Measurements from ENCODE around the gene MTERF1.
A peak's percentile ranks its signal among the peaks of the same experiment; 100 is the strongest.

MTERF1 gene, protein sequence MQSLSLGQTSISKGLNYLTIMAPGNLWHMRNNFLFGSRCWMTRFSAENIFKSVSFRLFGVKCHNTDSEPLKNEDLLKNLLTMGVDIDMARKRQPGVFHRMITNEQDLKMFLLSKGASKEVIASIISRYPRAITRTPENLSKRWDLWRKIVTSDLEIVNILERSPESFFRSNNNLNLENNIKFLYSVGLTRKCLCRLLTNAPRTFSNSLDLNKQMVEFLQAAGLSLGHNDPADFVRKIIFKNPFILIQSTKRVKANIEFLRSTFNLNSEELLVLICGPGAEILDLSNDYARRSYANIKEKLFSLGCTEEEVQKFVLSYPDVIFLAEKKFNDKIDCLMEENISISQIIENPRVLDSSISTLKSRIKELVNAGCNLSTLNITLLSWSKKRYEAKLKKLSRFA

DNA sequence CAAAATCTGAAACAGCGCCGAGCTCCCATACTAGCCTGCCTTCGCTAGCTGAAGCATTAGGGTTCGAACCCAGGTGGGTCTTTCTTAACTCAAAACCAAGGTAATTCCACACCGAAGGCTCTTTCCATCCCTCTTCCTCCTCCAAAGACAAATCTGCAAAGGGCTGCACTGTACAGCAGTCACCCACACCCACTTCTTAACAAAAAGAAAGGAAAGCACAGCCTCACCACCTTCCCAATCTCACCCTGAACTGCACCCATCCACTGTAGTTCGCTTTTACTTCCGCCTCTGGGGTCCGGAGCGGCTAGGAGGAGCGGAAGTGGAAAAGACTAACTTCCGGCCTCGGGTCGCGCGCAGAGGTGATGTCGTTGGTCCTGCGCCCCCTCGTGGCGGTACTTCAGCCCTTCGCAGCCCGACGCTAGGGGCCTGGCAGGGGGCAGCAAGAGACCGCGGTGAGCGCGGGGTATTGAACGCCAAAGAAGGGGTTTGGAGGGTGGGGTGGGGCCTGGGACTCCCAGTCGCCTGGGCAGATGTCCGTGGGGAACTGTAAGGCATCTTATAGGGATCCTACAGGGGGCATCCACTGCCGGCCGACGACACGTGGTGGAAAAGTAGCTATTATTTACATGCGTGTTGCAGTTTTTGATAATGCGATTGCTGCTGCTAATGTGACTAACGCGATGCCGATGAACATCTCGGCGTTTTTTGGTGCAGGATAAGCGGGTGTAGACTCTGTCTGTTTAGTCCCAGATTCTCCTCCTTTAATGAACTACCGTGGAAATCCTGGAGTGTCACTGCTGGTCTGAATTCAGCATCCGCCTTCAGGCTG, at the start of gene MTERF1:
MTERF1 (minus strand) TSS at position 290 of the 829 bp plus-strand sequence. CDS start 619 bp downstream, outside the sequence.
- Histone ChIP-seq H3K27me3 (no peaks in the 10 kb centered on the region), H3K36me3 (peaks cover 21% of the 10 kb centered on the region), H3K4me1 (peaks cover 15% of the 10 kb centered on the region), H3K4me3 (peak within 1 kb of the TSS; percentile 86), H4K20me1 (no peaks in the 10 kb centered on the region), H3K4me2 (peak within 1 kb of the TSS; percentile 77), H3K9me3 (0 out of 2 replicates have a peak, but pooled peaks cover 2% of the 10 kb centered on the region), H3K27ac (peak within 1 kb of the TSS; percentile 84), H3K9ac (peak within 1 kb of the TSS; percentile 88)
- TF ChIP-seq Cebpa-rat (IDR thresholded peaks at IDR 0.05): no peak

DNA sequence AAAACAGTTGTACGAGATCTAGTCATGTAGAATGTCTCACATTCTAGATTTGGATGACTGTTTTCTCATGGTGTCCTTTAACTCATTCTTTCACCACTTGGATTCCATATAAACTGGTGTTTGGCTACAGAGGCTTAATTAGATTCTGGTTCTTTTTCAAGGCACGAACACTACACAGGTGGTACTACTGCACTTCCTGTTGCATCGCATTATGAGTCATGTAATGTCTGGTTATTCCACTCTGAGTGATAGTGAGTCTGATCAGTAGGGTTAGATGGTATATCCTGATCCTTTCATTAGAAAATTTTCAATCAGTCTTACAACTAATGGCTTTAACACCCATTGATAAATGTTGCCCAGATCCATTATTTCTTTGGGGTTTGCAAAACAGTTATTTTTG, 49.0 kb upstream of the MTERF1 start:
- Histone ChIP-seq H3K27ac (no peak overlapping the region), H3K4me2 (no peak overlapping the region), H3K27me3 (no peaks in the 10 kb centered on the region), H3K36me3 (no peaks in the 10 kb centered on the region), H3K4me3 (no peak overlapping the region), H4K20me1 (no peaks in the 10 kb centered on the region), H3K9me3 (no peaks in the 10 kb centered on the region), H3K9ac (no peak overlapping the region), H3K4me1 (no peaks in the 10 kb centered on the region)
- TF ChIP-seq Cebpa-rat (IDR thresholded peaks at IDR 0.05): no peak

DNA sequence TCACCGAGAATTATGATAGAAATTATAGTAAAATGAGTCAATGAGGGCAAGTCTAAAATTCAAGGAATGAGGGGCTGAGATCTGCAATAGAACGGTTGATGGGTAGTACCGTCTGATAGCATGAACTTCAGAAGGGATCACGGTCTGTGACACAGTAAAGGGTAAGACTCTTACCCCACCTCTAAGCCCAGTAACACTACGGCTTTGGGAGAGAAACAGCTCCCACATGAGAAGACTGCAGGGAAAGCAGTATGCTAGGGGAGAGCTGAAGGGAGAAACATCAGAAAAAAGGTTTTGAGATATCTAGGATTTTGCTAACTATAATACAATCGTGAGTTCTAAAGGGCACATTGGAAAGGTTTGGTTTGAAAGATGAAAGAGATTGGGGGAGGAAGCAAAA, 47.4 kb upstream of the MTERF1 start:
- H3K4me2 ChIP-seq: no peak overlapping the region
- H3K9me3 ChIP-seq: no peaks in the 10 kb centered on the region
- H3K36me3 ChIP-seq: no peaks in the 10 kb centered on the region
- no peaks in the 10 kb centered on the region for H4K20me1 ChIP-seq
- H3K27me3 ChIP-seq: no peaks in the 10 kb centered on the region
- no peaks in the 10 kb centered on the region for H3K4me1 ChIP-seq
- H3K27ac ChIP-seq: no peak overlapping the region
- TF ChIP-seq Cebpa-rat (IDR thresholded peaks at IDR 0.05): no peak
- no peak overlapping the region for H3K4me3 ChIP-seq
- no peak overlapping the region for H3K9ac ChIP-seq

DNA sequence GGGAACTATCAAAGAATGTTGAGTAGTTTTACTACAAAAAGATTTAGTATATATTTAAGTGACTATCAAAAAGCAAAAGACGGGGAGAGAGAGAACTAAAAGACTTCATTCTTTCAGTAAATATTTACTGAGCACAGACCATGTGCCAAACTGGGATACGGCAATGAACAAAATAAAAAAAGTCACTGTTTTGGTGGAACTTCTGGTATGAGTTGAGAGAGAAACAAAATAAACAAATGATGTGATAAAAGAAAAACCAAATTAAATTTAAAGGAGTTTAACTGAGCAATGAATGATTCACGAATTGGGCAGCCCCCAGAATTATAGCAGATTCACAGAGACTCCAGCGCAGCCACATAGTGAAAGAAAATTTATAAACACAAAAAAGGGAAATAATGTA, 42.4 kb upstream of the MTERF1 start:
- no peak for TF ChIP-seq Cebpa-rat (IDR thresholded peaks at IDR 0.05)

DNA sequence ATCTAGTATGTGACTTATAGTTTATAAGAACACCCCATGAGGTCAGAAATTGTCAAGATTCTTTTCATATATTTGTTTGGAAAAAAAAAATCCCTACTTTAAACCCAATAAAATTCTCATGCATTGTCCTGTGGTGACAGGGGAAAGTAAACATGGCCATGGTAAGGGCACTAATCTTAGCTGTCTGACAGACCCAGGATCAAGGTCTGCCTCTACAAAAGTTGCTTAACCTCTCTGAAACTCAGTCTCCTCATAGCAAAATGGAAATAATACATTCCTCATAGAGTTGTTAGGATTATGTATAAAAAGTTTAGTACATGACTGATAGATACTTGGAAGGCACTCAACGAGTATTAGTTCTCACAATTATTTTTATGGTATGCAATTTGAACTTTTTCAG, 37.9 kb upstream of the MTERF1 start:
- H3K9ac ChIP-seq: no peak overlapping the region
- H3K27ac ChIP-seq: no peak overlapping the region
- no peaks in the 10 kb centered on the region for H3K4me1 ChIP-seq
- H3K36me3 ChIP-seq: no peaks in the 10 kb centered on the region
- no peak overlapping the region for H3K4me2 ChIP-seq
- H4K20me1 ChIP-seq: no peaks in the 10 kb centered on the region
- H3K9me3 ChIP-seq: no peaks in the 10 kb centered on the region
- H3K4me3 ChIP-seq: no peak overlapping the region
- H3K27me3 ChIP-seq: no peaks in the 10 kb centered on the region
- no peak for TF ChIP-seq Cebpa-rat (IDR thresholded peaks at IDR 0.05)

More for the DNA sequence above, 42.4 kb upstream of the MTERF1 start:
- Histone ChIP-seq H3K36me3 (no peaks in the 10 kb centered on the region), H3K27me3 (no peaks in the 10 kb centered on the region), H3K27ac (no peak overlapping the region), H3K9ac (no peak overlapping the region), H3K4me3 (no peak overlapping the region), H4K20me1 (no peaks in the 10 kb centered on the region), H3K4me1 (no peaks in the 10 kb centered on the region), H3K4me2 (no peak overlapping the region), H3K9me3 (no peaks in the 10 kb centered on the region)

DNA sequence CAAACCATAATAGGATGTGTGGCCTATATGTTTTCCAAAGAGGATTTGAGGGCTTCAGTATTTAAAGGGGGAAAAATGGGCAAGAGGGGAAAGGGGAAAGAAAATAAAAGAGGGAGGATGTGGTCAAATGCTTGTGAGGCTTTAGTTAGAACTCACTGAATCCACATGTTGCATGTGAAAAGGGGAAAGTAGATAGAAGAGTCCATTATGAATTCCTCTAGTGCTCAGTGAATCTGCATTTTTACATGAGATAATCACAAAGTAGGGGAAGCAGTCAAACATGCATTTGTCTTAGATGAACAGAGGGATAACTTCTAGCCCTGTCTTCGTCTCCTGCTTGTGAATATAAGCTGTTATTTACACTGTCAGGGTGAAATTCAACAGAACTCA, 35.5 kb upstream of the MTERF1 start:
- Histone ChIP-seq H3K27me3 (no peaks in the 10 kb centered on the region), H3K9me3 (0 out of 2 replicates have a peak, but pooled peaks cover 3% of the 10 kb centered on the region), H3K9ac (no peak overlapping the region), H4K20me1 (no peaks in the 10 kb centered on the region), H3K27ac (no peak overlapping the region), H3K36me3 (no peaks in the 10 kb centered on the region), H3K4me2 (no peak overlapping the region), H3K4me3 (no peak overlapping the region), H3K4me1 (peaks cover 7% of the 10 kb centered on the region; the same call in 1 of the 2 replicates)
- TF ChIP-seq Cebpa-rat (IDR thresholded peaks at IDR 0.05): no peak

DNA sequence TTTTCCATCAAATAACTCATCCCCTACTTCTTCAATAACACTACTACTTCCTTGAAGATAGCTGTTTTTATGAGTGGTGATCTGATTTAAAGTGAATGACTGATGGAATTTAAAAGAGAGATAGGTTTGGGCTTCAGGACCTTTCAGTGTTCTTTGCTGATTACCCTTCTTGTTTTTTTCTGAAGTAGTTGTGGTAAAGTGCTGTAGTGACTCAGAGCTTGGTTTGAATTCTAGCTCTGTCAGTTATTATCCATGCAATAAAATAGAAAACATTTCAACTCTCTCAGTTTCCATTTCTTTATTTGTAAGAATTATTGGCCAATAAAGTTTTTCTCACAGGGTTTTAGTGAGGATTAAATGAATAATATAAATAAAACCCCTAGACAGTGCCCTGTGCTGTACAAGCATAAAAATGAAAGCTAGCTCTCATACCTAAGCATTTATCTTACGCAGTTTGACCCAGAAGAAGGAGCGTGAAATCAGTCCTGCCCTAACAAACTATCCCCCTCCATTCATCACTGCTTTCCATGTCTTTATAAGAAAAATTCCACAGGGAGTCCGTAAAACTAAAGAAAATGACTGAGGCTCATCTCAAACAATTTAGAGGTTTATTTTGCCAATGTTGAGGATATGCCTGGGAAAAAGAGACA, 35.0 kb upstream of the MTERF1 start:
- Histone ChIP-seq H4K20me1 (no peaks in the 10 kb centered on the region), H3K9me3 (0 out of 2 replicates have a peak, but pooled peaks cover 4% of the 10 kb centered on the region), H3K27me3 (no peaks in the 10 kb centered on the region), H3K4me1 (peaks cover 7% of the 10 kb centered on the region; the same call in 1 of the 2 replicates), H3K9ac (no peak overlapping the region), H3K27ac (no peak overlapping the region), H3K36me3 (no peaks in the 10 kb centered on the region), H3K4me3 (no peak overlapping the region), H3K4me2 (no peak overlapping the region)
- TF ChIP-seq Cebpa-rat (IDR thresholded peaks at IDR 0.05): no peak

DNA sequence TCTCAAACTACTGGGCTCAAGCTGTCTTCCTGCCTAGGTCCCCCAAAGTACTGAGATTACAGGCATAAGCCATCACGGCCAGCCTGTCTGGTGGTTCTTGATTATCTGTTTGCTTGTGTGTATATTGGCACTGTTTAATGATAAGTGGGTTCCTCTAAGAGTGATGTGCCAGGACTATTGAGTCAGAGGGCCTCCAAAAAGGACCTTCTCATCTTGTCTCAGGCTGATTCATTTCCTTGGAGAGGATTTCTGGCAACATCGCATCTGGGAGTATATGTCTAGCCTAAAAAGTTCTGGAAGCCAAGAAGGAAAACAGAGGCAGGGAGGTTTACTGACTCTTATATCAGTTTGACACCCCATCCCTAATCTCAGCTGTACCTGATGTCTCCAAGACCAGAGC, 33.1 kb upstream of the MTERF1 start:
- peaks cover 7% of the 10 kb centered on the region; the same call in 1 of the 2 replicates for H3K4me1 ChIP-seq
- no peaks in the 10 kb centered on the region for H3K27me3 ChIP-seq
- no peak overlapping the region for H3K4me3 ChIP-seq
- TF ChIP-seq Cebpa-rat (IDR thresholded peaks at IDR 0.05): no peak
- H3K9ac ChIP-seq: no peak overlapping the region
- no peaks in the 10 kb centered on the region for H4K20me1 ChIP-seq
- no peaks in the 10 kb centered on the region for H3K36me3 ChIP-seq
- no peak overlapping the region for H3K4me2 ChIP-seq
- no peak overlapping the region for H3K27ac ChIP-seq
- 0 out of 2 replicates have a peak, but pooled peaks cover 4% of the 10 kb centered on the region for H3K9me3 ChIP-seq

DNA sequence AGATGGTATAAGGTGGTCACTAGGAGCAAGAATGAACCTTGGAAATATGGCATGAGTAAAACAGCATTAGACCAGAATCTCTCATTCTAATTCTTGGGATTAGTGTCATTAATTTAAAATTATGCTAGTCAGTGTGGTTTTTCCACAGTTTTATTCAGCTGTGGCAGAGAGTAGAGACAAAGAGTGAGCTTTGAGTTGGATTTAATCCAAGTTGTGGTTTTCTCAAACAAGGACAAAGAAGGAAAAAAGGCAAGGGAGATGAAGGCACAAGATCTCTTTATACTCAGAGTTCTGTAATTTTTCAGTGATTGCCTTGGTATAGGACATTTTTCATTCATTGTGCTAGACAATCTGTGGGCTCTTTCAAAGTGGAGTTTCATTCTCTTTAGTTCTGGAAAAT, 32.0 kb upstream of the MTERF1 start:
- Histone ChIP-seq H4K20me1 (no peaks in the 10 kb centered on the region), H3K9me3 (0 out of 2 replicates have a peak, but pooled peaks cover 4% of the 10 kb centered on the region), H3K27ac (no peak overlapping the region), H3K27me3 (no peaks in the 10 kb centered on the region), H3K4me3 (no peak overlapping the region), H3K9ac (no peak overlapping the region), H3K4me1 (peaks cover 7% of the 10 kb centered on the region; the same call in 1 of the 2 replicates), H3K36me3 (no peaks in the 10 kb centered on the region), H3K4me2 (no peak overlapping the region)
- no peak for TF ChIP-seq Cebpa-rat (IDR thresholded peaks at IDR 0.05)

Measured in BLaER1 (cell line).